Fibroblast of skin of right quadriceps (primary cell): ENCODE results near the gene FBXL7.

Experiments used
- DNase-seq: peaks from one replicate; pipeline ENCODE4 v3.0.0-alpha.2; 2013

The FBXL7 gene

GRCh38 chr5:15966066-15966640, 466.2 kb downstream of the FBXL7 start:
- peak; percentile 16 for DNase-seq

- DNase-seq = no peak
Observed at GRCh38 chr5:15966651-15967050, 466.7 kb downstream of the FBXL7 start.

- DNase-seq = peak; percentile 33
Observed at GRCh38 chr5:15968993-15969392, 469.0 kb downstream of the FBXL7 start.

- DNase-seq = no peak
Observed at GRCh38 chr5:15977851-15978250, 477.9 kb downstream of the FBXL7 start.

DNA sequence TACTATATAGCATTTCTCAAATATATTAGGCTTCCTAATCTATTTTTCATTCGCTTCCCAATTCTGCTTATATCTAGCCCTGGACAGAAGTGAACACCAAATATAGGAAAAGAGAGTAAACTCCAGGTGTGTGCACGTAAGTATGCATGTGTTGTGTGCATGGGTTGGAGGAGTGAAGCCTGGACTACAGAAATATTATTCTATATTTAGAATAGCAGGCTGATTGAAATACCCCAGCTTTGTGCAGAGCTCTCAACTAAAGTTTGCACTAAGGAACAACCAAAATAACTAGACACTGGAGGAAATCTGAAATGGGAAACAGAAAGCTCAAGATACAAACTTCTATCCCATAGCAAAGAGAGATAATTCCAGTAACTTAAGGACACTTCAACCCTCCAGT, 480.9 kb downstream of the FBXL7 start:
- no peak for DNase-seq

- DNase-seq = no peak
Observed at GRCh38 chr5:15983392-15983791, 483.4 kb downstream of the FBXL7 start.
